ENCODE results near the gene MCTS1. TPM values are rescaled to one million over a fixed set of nuclear protein-coding genes. Genes with fewer than 3 reads are reported as not detected.

Gene MCTS1
- total RNA-seq, 1 donor from 2014 or later = 27.2 TPM

DNA sequence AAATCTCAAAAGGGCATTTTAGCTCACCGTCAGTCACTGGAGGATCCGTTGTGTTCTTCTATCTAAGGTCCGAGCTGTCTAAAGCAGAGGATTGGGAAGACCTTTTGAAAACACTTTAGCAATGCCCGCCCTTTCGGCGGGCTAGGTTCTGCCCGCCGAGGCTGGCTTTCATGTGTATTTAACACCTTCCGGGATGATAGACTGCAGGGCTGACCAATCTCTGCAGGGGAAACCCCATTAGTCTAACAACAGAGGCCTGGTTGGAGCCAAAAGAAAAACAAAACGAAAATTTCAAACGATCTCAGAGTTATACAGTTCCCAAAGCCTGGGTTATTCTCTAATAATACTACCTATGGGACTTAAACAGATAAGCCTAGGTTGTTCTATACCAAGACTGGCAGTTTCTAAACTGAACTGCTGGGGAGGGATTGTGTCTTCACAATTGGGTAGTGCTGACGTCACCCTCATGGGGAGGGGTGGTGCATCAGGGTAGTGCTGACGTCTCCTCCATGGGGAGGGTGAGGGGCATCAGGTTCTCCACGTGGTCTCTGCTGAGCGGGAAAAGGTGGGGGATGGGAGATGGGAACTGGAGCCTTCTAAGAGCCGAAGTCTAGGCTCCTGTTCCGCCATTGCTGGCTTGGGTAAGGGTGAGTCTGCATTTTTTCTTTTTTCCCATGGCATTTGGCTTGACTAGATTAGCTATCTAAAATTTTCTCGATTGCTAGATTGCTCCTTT, 28.4 kb upstream of the MCTS1 start:
- H3K36me3 ChIP-seq = no peaks in the 10 kb centered on the region
- H3F3A ChIP-seq (ENCODE audit: low read depth) = no peaks in the 10 kb centered on the region
- H3K9me3 ChIP-seq (ENCODE audit: low read depth) = no peaks in the 10 kb centered on the region
- no peak overlapping the region for H3K9ac ChIP-seq
- H3K27me3 Mint-ChIP-seq (ENCODE audit: insufficient read depth, low read depth) = peaks cover 3% of the 10 kb centered on the region
- H4K20me1 ChIP-seq (ENCODE audit: low read depth) = no peaks in the 10 kb centered on the region
- no peak overlapping the region for H3K4me2 ChIP-seq
- H3K9me3 Mint-ChIP-seq = peaks cover 7% of the 10 kb centered on the region
- H3K27me3 ChIP-seq = no peaks in the 10 kb centered on the region
- H3K4me1 ChIP-seq = no peaks in the 10 kb centered on the region
- H3K4me1 Mint-ChIP-seq = no peaks in the 10 kb centered on the region
- TF ChIP-seq EZH2phosphoT487 (IDR thresholded peaks at IDR 0.05) (no peak), EZH2 (IDR thresholded peaks at IDR 0.05) (no peak), CTCF (IDR thresholded peaks at IDR 0.05) (no peak)
- no peak overlapping the region for H3K4me3 Mint-ChIP-seq
- DNase-seq (ENCODE audit: low spot score) = no peak
- no peak overlapping the region for H3K27ac ChIP-seq
- H3K79me2 ChIP-seq (ENCODE audit: low read depth) = no peaks in the 10 kb centered on the region
- H2AFZ ChIP-seq (replicated peaks) = no peak overlapping the region
- H3K27ac Mint-ChIP-seq = no peak overlapping the region
- no peaks in the 10 kb centered on the region for H3K36me3 Mint-ChIP-seq
- H3K4me3 ChIP-seq = no peak overlapping the region

- no peak overlapping the region for H3K27ac ChIP-seq
- H3K4me3 ChIP-seq = no peak overlapping the region
- H3K4me2 ChIP-seq = no peak overlapping the region
- H3K27me3 Mint-ChIP-seq (ENCODE audit: insufficient read depth, low read depth) = peaks cover 8% of the 10 kb centered on the region
- no peaks in the 10 kb centered on the region for H3K36me3 Mint-ChIP-seq
- TF ChIP-seq EZH2 (IDR thresholded peaks at IDR 0.05) = no peak
- no peak for TF ChIP-seq EZH2phosphoT487 (IDR thresholded peaks at IDR 0.05)
- H3K9me3 ChIP-seq (ENCODE audit: low read depth) = peaks cover 8% of the 10 kb centered on the region
- H3K79me2 ChIP-seq (ENCODE audit: low read depth) = no peaks in the 10 kb centered on the region
- no peak for DNase-seq (ENCODE audit: low spot score)
- H3K27me3 ChIP-seq = peaks cover 4% of the 10 kb centered on the region
- no peak overlapping the region for H3K4me3 Mint-ChIP-seq
- no peaks in the 10 kb centered on the region for H3F3A ChIP-seq (ENCODE audit: low read depth)
- H3K27ac Mint-ChIP-seq = no peak overlapping the region
- no peaks in the 10 kb centered on the region for H3K4me1 ChIP-seq
- H2AFZ ChIP-seq (replicated peaks) = no peak overlapping the region
- H3K4me1 Mint-ChIP-seq = no peaks in the 10 kb centered on the region
- H3K9me3 Mint-ChIP-seq = peaks cover 5% of the 10 kb centered on the region
- no peak overlapping the region for H3K9ac ChIP-seq
- H4K20me1 ChIP-seq (ENCODE audit: low read depth) = no peaks in the 10 kb centered on the region
- no peaks in the 10 kb centered on the region for H3K36me3 ChIP-seq
Measured at GRCh38 chrX:120585702-120586101, 18.2 kb upstream of the MCTS1 start.

DNA sequence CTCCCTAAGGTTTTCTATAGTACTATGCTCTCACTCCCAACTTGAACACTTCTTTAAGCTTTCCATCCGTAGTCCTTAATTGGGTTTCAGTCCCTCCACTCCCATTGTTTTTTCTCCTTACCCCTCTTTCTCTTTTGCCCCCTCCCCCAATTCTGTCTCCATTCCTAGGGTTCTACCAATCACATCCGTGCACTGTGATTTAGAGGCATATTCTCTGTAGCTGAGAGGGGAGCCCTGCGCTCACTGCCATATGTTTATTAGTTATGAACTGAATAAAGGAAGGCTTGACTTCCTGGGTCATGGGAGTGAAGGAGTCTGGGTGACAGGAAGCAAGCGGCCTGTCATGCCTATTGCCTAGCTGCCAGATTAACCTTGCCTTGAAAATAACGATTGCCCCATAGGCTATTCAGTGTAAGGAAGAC, 471 bp downstream of the MCTS1 start:
- DNase-seq (ENCODE audit: low spot score) = peak; percentile 17
- Mint-ChIP-seq H3K36me3 (peaks cover 3% of the 10 kb centered on the region), H3K27ac (peak overlapping the region; percentile 31), H3K4me3 (peak overlapping the region; percentile 91), H3K4me1 (no peaks in the 10 kb centered on the region), H3K9me3 (peaks cover 3% of the 10 kb centered on the region), H3K27me3 (ENCODE audit: insufficient read depth, low read depth) (peaks cover 2% of the 10 kb centered on the region)
- peak overlapping the region; percentile 38 for H2AFZ ChIP-seq (replicated peaks)
- H4K20me1 ChIP-seq (ENCODE audit: low read depth) = no peaks in the 10 kb centered on the region
- H3F3A ChIP-seq (ENCODE audit: low read depth) = peaks cover 11% of the 10 kb centered on the region
- H3K4me3 ChIP-seq = peak overlapping the region; percentile 54
- TF ChIP-seq EZH2phosphoT487 (IDR thresholded peaks at IDR 0.05) (no peak), CTCF (IDR thresholded peaks at IDR 0.05) (no peak), EZH2 (IDR thresholded peaks at IDR 0.05) (no peak)
- H3K4me1 ChIP-seq = no peaks in the 10 kb centered on the region
- no peaks in the 10 kb centered on the region for H3K27me3 ChIP-seq
- no peak overlapping the region for H3K27ac ChIP-seq
- peak overlapping the region; percentile 68 for H3K4me2 ChIP-seq
- H3K9me3 ChIP-seq (ENCODE audit: low read depth) = peaks cover 5% of the 10 kb centered on the region
- H3K79me2 ChIP-seq (ENCODE audit: low read depth) = peaks cover 22% of the 10 kb centered on the region
- no peaks in the 10 kb centered on the region for H3K36me3 ChIP-seq
- peak overlapping the region; percentile 10 for H3K9ac ChIP-seq

DNA sequence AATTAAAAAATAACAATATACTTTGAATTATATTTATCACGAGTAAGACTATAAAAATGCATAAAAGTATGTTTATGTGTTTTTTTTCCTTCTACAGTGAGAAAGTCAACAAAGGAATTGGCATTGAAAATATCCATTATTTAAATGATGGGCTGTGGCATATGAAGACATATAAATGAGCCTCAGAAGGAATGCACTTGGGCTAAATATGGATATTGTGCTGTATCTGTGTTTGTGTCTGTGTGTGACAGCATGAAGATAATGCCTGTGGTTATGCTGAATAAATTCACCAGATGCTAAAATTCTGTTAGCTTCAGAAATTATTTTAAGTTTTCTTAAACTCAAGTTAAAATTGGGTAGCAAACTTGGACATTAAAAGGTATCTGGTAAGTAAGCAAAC, 8.2 kb downstream of the MCTS1 start:
- Histone ChIP-seq H3K4me3 (no peak overlapping the region), H3F3A (ENCODE audit: low read depth) (no peaks in the 10 kb centered on the region), H3K4me2 (no peak overlapping the region), H2AFZ (replicated peaks) (no peak overlapping the region), H3K9me3 (ENCODE audit: low read depth) (no peaks in the 10 kb centered on the region), H3K9ac (no peak overlapping the region), H3K27ac (no peak overlapping the region), H3K4me1 (no peaks in the 10 kb centered on the region), H3K36me3 (no peaks in the 10 kb centered on the region), H4K20me1 (ENCODE audit: low read depth) (no peaks in the 10 kb centered on the region), H3K27me3 (no peaks in the 10 kb centered on the region), H3K79me2 (ENCODE audit: low read depth) (no peaks in the 10 kb centered on the region)
- no peak overlapping the region for H3K4me3 Mint-ChIP-seq
- H3K27ac Mint-ChIP-seq = no peak overlapping the region
- TF ChIP-seq EZH2 (IDR thresholded peaks at IDR 0.05) (no peak), EZH2phosphoT487 (IDR thresholded peaks at IDR 0.05) (no peak), CTCF (IDR thresholded peaks at IDR 0.05) (no peak)
- no peak for DNase-seq (ENCODE audit: low spot score)
- H3K9me3 Mint-ChIP-seq = no peaks in the 10 kb centered on the region
- H3K27me3 Mint-ChIP-seq (ENCODE audit: insufficient read depth, low read depth) = no peaks in the 10 kb centered on the region
- peaks cover 3% of the 10 kb centered on the region for H3K36me3 Mint-ChIP-seq
- H3K4me1 Mint-ChIP-seq = no peaks in the 10 kb centered on the region
